K562 (cell line): ENCODE data around the gene GABRD. TPM values are rescaled to one million over a fixed set of nuclear protein-coding genes. Genes with fewer than 3 reads are reported as not detected.

Experiments used
- ATAC-seq: fragments of 200-7000 bp; cut with Tn5 transposase; 3 replicates; pipeline ENCODE4 v1.9.1; 2020; ENCODE audit warnings: moderate library complexity
- BruUV-seq: library from RNA; stranded (reverse); fragments of 400-500 nt; replicated peaks from 2 replicates; lab custom pipeline; 2021; lab: Mats Ljungman, UMichigan
- CTCF ChIA-PET: fragments of 300-600 bp; formaldehyde crosslinking; extraction: SDS; loops from one replicate; lab custom pipeline; 2021; ENCODE audit warnings: low intra/inter-chr PET ratio; lab: Yijun Ruan, JAX
- POLR2A ChIA-PET: fragments of 300-600, 350-650 bp; sonication (Branson Sonifier 250); formaldehyde crosslinking; extraction: SDS; loops from one replicate; lab custom pipeline; 2021; ENCODE audit warnings: antibody characterized with exemption, inconsistent platforms; lab: Yijun Ruan, JAX
- DNase-seq, 4 experiments: peaks; one replicate each; pipeline versions ENCODE4 v3.0.0 to v3.0.0-alpha.2; 2011 to 2018; ENCODE audit warnings: low spot score in 3 of 4, mixed read lengths in 3 of 4; ENCODE audit errors: extremely low read depth in 1 of 4
- FAIRE-seq: peaks from 2 replicates; lab custom pipeline; 2011; peaks lifted over from hg19 to GRCh38; lab: Jason Lieb, UNC
- H2AFZ ChIP-seq: 2 replicates; pipeline ENCODE4 v1.6.0; 2011; ENCODE audit warnings: low read depth, low read length, control low read depth, inconsistent platforms
- H3K27ac ChIP-seq: fragments of 200-600 bp; 3 replicates; pipeline ENCODE4 v1.8.0; 2011; ENCODE audit warnings: low read depth, mild to moderate bottlenecking, control low read depth, inconsistent platforms, low read length, moderate library complexity, mixed read lengths; ENCODE audit errors: extremely low read depth
- H3K27me3 ChIP-seq, 2 experiments: fragments of 300-600 bp in 1 of 2; 2 replicates in 1 of 2; 3 replicates in 1 of 2; pipeline versions ENCODE4 v1.6.0 to v1.8.0; 2011; ENCODE audit warnings: inconsistent platforms in 2 of 2, low read length in 2 of 2, mild to moderate bottlenecking in 1 of 2, mixed read lengths in 1 of 2, moderate library complexity in 1 of 2; ENCODE audit not compliant: control insufficient read depth in 2 of 2, insufficient read depth in 2 of 2
- H3K36me3 ChIP-seq: fragments of 300-600 bp; 3 replicates; pipeline ENCODE4 v1.8.0; 2011; ENCODE audit warnings: mild to moderate bottlenecking, low read length, inconsistent platforms; ENCODE audit not compliant: control insufficient read depth, insufficient read depth
- H3K4me1 ChIP-seq, 2 experiments: fragments of 200-600 bp in 1 of 2; replicated peaks in 1 of 2; 2 replicates in 1 of 2; 3 replicates in 1 of 2; pipeline versions ENCODE4 v1.5.1 to v1.8.0; 2011; ENCODE audit warnings: inconsistent platforms in 2 of 2, low read length in 2 of 2, mild to moderate bottlenecking in 1 of 2, mixed read lengths in 1 of 2, moderate library complexity in 1 of 2; ENCODE audit not compliant: control insufficient read depth in 2 of 2, insufficient read depth in 2 of 2
- H3K4me2 ChIP-seq: 2 replicates; pipeline ENCODE4 v1.6.1; 2011; ENCODE audit warnings: low read length, control low read depth, inconsistent platforms, mixed read lengths; ENCODE audit not compliant: insufficient read depth
- H3K4me3 ChIP-seq: fragments of 200-600 bp; sonication (generic), shearing (Covaris generic); 2 replicates; pipeline ENCODE4 v1.5.1; 2016; ENCODE audit warnings: control low read depth, inconsistent platforms
- H3K79me2 ChIP-seq: fragments of 200-600 bp; 3 replicates; pipeline ENCODE4 v1.8.0; 2011; ENCODE audit warnings: low read length, inconsistent platforms; ENCODE audit not compliant: control insufficient read depth, insufficient read depth
- H3K9ac ChIP-seq, 2 experiments: 2 replicates each; pipeline versions ENCODE4 v1.6.0 to v1.6.1; 2011; ENCODE audit warnings: low read depth in 2 of 2, low read length in 2 of 2, control low read depth in 1 of 2, inconsistent platforms in 1 of 2, mild to moderate bottlenecking in 1 of 2, mixed read lengths in 1 of 2; ENCODE audit not compliant: insufficient read depth in 1 of 2
- H3K9me1 ChIP-seq: one replicate; pipeline ENCODE4 v1.6.0; 2011; ENCODE audit warnings: inconsistent platforms, mild to moderate bottlenecking, low read length, moderate library complexity; ENCODE audit not compliant: control insufficient read depth, insufficient read depth
- H3K9me3 ChIP-seq: replicated peaks from 2 replicates; pipeline ENCODE4 v1.5.1; 2011; ENCODE audit warnings: low read depth, low read length, inconsistent platforms; ENCODE audit not compliant: control insufficient read depth, insufficient read depth
- H4K20me1 ChIP-seq: replicated peaks from 2 replicates; pipeline ENCODE4 v1.6.1; 2011; ENCODE audit warnings: low read length, inconsistent platforms, mixed read lengths; ENCODE audit not compliant: control insufficient read depth, insufficient read depth
- CBX1 ChIP-seq: sonication (generic); IDR thresholded peaks from 2 replicates; pipeline ENCODE4 v1.6.1; 2016; ENCODE audit warnings: antibody characterized with exemption, low read depth, mild to moderate bottlenecking
- FOXK1 ChIP-seq: sonication (generic); formaldehyde crosslinking; IDR thresholded peaks from 2 replicates; pipeline ENCODE4 v1.8.0; 2022; ENCODE audit warnings: missing genetic modification reagents, mild to moderate bottlenecking, borderline replicate concordance
- JUN ChIP-seq, 2 experiments: sonication (generic) in 1 of 2; formaldehyde crosslinking in 1 of 2; IDR thresholded peaks; 2 replicates each; pipeline versions ENCODE4 v1.6.1 to v1.8.0; 2012 to 2022; ENCODE audit warnings: borderline replicate concordance in 2 of 2, mild to moderate bottlenecking in 2 of 2, improper control_type of control experiment in 1 of 2, low read depth in 1 of 2, low read length in 1 of 2, missing genetic modification reagents in 1 of 2
- PURB ChIP-seq: sonication (generic); formaldehyde crosslinking; IDR thresholded peaks from 2 replicates; pipeline ENCODE4 v1.9.0; 2021; ENCODE audit warnings: low read depth, mild to moderate bottlenecking, missing genetic modification reagents
- ZC3H4 ChIP-seq: sonication (generic); formaldehyde crosslinking; IDR thresholded peaks from 2 replicates; pipeline ENCODE4 v1.9.0; 2021; ENCODE audit warnings: missing genetic modification reagents, borderline replicate concordance
- WGBS: fragments of 100-300 bp; shearing (Covaris generic); methylation state at CpG from one replicate; pipeline ENCODE4 v1.1.6; 2016; ENCODE audit warnings: low coverage, mixed read lengths; ENCODE audit not compliant: insufficient coverage; ENCODE audit errors: missing lambda C conversion rate; 5-methylcytosine and 5-hydroxymethylcytosine counted together
- in situ Hi-C: fragments of 300-500 bp; cut with MboI; formaldehyde crosslinking; loops from 4 replicates; pipeline ENCODE4 v1.15.0; 2018; ENCODE audit warnings: inconsistent platforms, mixed read lengths
- intact Hi-C: fragments of 100-400 bp; cut with micrococcal nuclease; formaldehyde crosslinking; loops from 2 replicates; pipeline ENCODE4 v1.14.2; 2022
- polyA plus RNA-seq, 8 experiments: library from polyadenylated mRNA; depleted of rRNA in 4 of 8; stranded (reverse) in 5 of 8; unstranded in 3 of 8; fragments of >200 nt; fragmentation: Nextera tagmentation in 2 of 8; fragmentation: Illumina TruSeq in 1 of 8; extraction: Ambion mirVana in 2 of 8; extraction: Trizol in 1 of 8; gene quantifications; 2 replicates each; pipeline versions ENCODE4 v1.2.1 to v1.2.3, GENCODE V29; 2011 to 2014; ENCODE audit warnings: inconsistent platforms in 1 of 8, missing spikeins in 1 of 8
- total RNA-seq, 7 experiments: library from RNA; depleted of rRNA in 6 of 7; stranded (reverse); fragments of >200 nt in 6 of 7; fragmentation: Illumina TruSeq in 2 of 7; extraction: Trizol in 2 of 7; gene quantifications; 2 replicates each; pipeline versions ENCODE4 v1.2.1 to v1.2.3, GENCODE V29; 2011 to 2021; ENCODE audit warnings: low replicate concordance in 1 of 7
- TF ChIP-seq, protein P1 (sequence below): fragments of 200-400 bp; formaldehyde crosslinking; IDR thresholded peaks from 2 replicates; pipeline ENCODE4 v1.6.1; 2017; ENCODE audit warnings: mild to moderate bottlenecking, low read depth, low read length, moderate library complexity
- TF ChIP-seq, protein P2 (sequence below), 3 experiments: IDR thresholded peaks in 2 of 3; conservative IDR thresholded peaks in 1 of 3; 2 replicates each; pipeline ENCODE4 v1.5.1; 2011 to 2012; ENCODE audit warnings: low read length in 3 of 3, mild to moderate bottlenecking in 3 of 3, control low read depth in 2 of 3, improper control_type of control experiment in 1 of 3, inconsistent platforms in 1 of 3, low read depth in 1 of 3, mixed read lengths in 1 of 3, moderate library complexity in 1 of 3; ENCODE audit not compliant: insufficient read depth in 2 of 3
- TF ChIP-seq, protein P3 (sequence below): fragments of 450-650 bp; conservative IDR thresholded peaks from 2 replicates; pipeline ENCODE4 v1.6.1; 2016; ENCODE audit warnings: missing genetic modification characterization, low read depth, mild to moderate bottlenecking, missing compliant biosample characterization, moderate library complexity
- TF ChIP-seq, protein P4 (sequence below): sonication (generic); formaldehyde crosslinking; IDR thresholded peaks from 2 replicates; pipeline ENCODE4 v1.4.0; 2020; ENCODE audit warnings: mild to moderate bottlenecking, missing genetic modification reagents

GABRD gene
- total and polyA plus RNA-seq, 9 of the 15 experiments (the other 6 are each of a cell fraction or from before 2014, with no cell fraction given): 0.07 TPM; not detected in 8

DNA sequence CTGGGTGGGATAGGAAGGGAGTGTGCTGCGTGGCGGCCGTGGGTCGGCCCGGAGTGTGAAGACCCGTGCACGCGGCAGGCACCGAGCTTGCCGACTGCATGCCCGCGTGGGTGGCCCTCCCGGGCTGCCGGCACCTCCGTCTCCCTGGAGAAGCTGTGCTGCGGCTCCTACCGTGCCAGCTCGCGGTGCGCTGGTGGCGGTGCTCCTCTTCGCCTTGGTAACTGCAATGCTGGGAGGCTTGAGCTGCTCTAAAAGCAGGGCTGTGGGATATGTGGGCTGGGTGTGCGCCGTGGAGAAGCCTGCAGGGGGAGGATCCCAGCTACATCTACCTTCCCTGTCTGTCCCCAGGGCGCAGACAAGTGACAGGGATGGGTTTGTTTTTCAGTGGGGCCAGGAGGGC, 2.4 kb downstream of the GABRD start:
- H3K9me3 ChIP-seq: no peaks in the 10 kb centered on the region
- in situ Hi-C loops: no loop called here
- ATAC-seq: no peak
- H2AFZ ChIP-seq: no peak overlapping the region
- ChIA-PET CTCF (no interaction called here), POLR2A (interaction anchor here (0.6 to 0.7 kb wide), 3 partner anchors 9 to 721 kb away, joined by 3 to 4 read pairs (median 3); no protein-coding TSS in a partner anchor)
- H3K4me2 ChIP-seq: no peak overlapping the region
- no TSS peak for BruUV-seq
- intact Hi-C loops: no loop called here
- no peak overlapping the region for H3K9ac ChIP-seq
- no peak overlapping the region for H3K4me3 ChIP-seq
- no peaks in the 10 kb centered on the region for H3K79me2 ChIP-seq
- H3K9me1 ChIP-seq: no peaks in the 10 kb centered on the region
- peaks cover 0 to 31% of the 10 kb centered on the region in 2 experiments; a peak in 2 of 5 replicates for H3K4me1 ChIP-seq
- H3K27ac ChIP-seq: no peak overlapping the region
- no peaks in the 10 kb centered on the region for H3K36me3 ChIP-seq
- H4K20me1 ChIP-seq: peaks cover 19% of the 10 kb centered on the region; the same call in 1 of the 2 replicates
- H3K27me3 ChIP-seq: peaks cover 76 to 94% of the 10 kb centered on the region in 2 experiments
- WGBS: 4% methylated on average over 23 of the region's 25 CpGs
- FAIRE-seq: no peak
- no peak for DNase-seq
- TF ChIP-seq FOXK1 (CRISPR knock-in tag) (no peak), CBX1 (no peak), PURB (no peak), ZC3H4 (CRISPR knock-in tag) (no peak), JUN (IDR thresholded peaks at IDR 0.05; ENCODE audit: borderline replicate concordance, low read depth, low read length) (no peak), JUN (CRISPR knock-in tag; IDR thresholded peaks at IDR 0.05; ENCODE audit: borderline replicate concordance) (no peak)
- TF ChIP-seq, protein P1, sequence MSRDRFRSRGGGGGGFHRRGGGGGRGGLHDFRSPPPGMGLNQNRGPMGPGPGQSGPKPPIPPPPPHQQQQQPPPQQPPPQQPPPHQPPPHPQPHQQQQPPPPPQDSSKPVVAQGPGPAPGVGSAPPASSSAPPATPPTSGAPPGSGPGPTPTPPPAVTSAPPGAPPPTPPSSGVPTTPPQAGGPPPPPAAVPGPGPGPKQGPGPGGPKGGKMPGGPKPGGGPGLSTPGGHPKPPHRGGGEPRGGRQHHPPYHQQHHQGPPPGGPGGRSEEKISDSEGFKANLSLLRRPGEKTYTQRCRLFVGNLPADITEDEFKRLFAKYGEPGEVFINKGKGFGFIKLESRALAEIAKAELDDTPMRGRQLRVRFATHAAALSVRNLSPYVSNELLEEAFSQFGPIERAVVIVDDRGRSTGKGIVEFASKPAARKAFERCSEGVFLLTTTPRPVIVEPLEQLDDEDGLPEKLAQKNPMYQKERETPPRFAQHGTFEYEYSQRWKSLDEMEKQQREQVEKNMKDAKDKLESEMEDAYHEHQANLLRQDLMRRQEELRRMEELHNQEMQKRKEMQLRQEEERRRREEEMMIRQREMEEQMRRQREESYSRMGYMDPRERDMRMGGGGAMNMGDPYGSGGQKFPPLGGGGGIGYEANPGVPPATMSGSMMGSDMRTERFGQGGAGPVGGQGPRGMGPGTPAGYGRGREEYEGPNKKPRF: no peak
- TF ChIP-seq, protein P2, sequence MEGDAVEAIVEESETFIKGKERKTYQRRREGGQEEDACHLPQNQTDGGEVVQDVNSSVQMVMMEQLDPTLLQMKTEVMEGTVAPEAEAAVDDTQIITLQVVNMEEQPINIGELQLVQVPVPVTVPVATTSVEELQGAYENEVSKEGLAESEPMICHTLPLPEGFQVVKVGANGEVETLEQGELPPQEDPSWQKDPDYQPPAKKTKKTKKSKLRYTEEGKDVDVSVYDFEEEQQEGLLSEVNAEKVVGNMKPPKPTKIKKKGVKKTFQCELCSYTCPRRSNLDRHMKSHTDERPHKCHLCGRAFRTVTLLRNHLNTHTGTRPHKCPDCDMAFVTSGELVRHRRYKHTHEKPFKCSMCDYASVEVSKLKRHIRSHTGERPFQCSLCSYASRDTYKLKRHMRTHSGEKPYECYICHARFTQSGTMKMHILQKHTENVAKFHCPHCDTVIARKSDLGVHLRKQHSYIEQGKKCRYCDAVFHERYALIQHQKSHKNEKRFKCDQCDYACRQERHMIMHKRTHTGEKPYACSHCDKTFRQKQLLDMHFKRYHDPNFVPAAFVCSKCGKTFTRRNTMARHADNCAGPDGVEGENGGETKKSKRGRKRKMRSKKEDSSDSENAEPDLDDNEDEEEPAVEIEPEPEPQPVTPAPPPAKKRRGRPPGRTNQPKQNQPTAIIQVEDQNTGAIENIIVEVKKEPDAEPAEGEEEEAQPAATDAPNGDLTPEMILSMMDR (IDR thresholded peaks at IDR 0.05 in 2 of 3, conservative IDR thresholded peaks at IDR 0.05 in 1 of 3; ENCODE audit: insufficient read depth in 2 of 3, low read depth in 1 of 3, low read length in 3 of 3): no peak
- TF ChIP-seq, protein P3, sequence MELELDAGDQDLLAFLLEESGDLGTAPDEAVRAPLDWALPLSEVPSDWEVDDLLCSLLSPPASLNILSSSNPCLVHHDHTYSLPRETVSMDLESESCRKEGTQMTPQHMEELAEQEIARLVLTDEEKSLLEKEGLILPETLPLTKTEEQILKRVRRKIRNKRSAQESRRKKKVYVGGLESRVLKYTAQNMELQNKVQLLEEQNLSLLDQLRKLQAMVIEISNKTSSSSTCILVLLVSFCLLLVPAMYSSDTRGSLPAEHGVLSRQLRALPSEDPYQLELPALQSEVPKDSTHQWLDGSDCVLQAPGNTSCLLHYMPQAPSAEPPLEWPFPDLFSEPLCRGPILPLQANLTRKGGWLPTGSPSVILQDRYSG (tag): no peak
- TF ChIP-seq, protein P4, sequence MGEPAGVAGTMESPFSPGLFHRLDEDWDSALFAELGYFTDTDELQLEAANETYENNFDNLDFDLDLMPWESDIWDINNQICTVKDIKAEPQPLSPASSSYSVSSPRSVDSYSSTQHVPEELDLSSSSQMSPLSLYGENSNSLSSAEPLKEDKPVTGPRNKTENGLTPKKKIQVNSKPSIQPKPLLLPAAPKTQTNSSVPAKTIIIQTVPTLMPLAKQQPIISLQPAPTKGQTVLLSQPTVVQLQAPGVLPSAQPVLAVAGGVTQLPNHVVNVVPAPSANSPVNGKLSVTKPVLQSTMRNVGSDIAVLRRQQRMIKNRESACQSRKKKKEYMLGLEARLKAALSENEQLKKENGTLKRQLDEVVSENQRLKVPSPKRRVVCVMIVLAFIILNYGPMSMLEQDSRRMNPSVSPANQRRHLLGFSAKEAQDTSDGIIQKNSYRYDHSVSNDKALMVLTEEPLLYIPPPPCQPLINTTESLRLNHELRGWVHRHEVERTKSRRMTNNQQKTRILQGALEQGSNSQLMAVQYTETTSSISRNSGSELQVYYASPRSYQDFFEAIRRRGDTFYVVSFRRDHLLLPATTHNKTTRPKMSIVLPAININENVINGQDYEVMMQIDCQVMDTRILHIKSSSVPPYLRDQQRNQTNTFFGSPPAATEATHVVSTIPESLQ: no peak
